GM18507 (cell line): ENCODE measurements around the gene GP9.
A peak's percentile ranks its signal among the peaks of the same experiment; 100 is the strongest.

Experiments used
- DNase-seq: peaks from one replicate; pipeline ENCODE4 v3.0.0; 2011; ENCODE audit warnings: low read depth; ENCODE audit not compliant: insufficient read length; ENCODE audit errors: extremely low spot score
- FAIRE-seq: peaks from 2 replicates; lab custom pipeline; 2011; peaks lifted over from hg19 to GRCh38; lab: Jason Lieb, UNC

GP9 gene

GRCh38 chr3:129026728-129027543 lies 33.6 kb upstream of the GP9 start:
- FAIRE-seq (peak; percentile 97), DNase-seq (peak; percentile 93)

- DNase-seq, result no peak
- FAIRE-seq, result no peak
Measured at GRCh38 chr3:129027544-129027880, 33.1 kb upstream of the GP9 start.

GRCh38 chr3:129028866-129029265 lies 31.7 kb upstream of the GP9 start:
- DNase-seq (no peak), FAIRE-seq (no peak)

GRCh38 chr3:129030611-129031010 lies 30.0 kb upstream of the GP9 start:
- DNase-seq (no peak), FAIRE-seq (no peak)

- FAIRE-seq (no peak), DNase-seq (no peak)
Measured at GRCh38 chr3:129031476-129032215, 28.9 kb upstream of the GP9 start.

GRCh38 chr3:129032716-129033115 lies 27.9 kb upstream of the GP9 start:
- FAIRE-seq (no peak), DNase-seq (no peak)

GRCh38 chr3:129033151-129033550 lies 27.4 kb upstream of the GP9 start:
- FAIRE-seq (no peak), DNase-seq (no peak)

- no peak for FAIRE-seq
- no peak for DNase-seq
Measured at GRCh38 chr3:129033633-129034321, 26.8 kb upstream of the GP9 start.

GRCh38 chr3:129034642-129035041 lies 25.9 kb upstream of the GP9 start:
- no peak for DNase-seq
- FAIRE-seq, result no peak

GRCh38 chr3:129035360-129036221 lies 25.0 kb upstream of the GP9 start:
- FAIRE-seq, result no peak
- DNase-seq, result no peak

GRCh38 chr3:129036222-129037092 lies 24.1 kb upstream of the GP9 start:
- FAIRE-seq, result no peak
- no peak for DNase-seq

GRCh38 chr3:129037093-129037419 lies 23.5 kb upstream of the GP9 start:
- FAIRE-seq, result no peak

GRCh38 chr3:129038121-129038855 lies 22.3 kb upstream of the GP9 start:
- no peak for DNase-seq
- FAIRE-seq, result no peak

More at GRCh38 chr3:129037093-129037419, 23.5 kb upstream of the GP9 start:
- no peak for DNase-seq

- DNase-seq, result no peak
- no peak for FAIRE-seq
Measured at GRCh38 chr3:129039271-129040038, 21.1 kb upstream of the GP9 start.

- DNase-seq, result no peak
- no peak for FAIRE-seq
Measured at GRCh38 chr3:129040039-129040336, 20.6 kb upstream of the GP9 start.

GRCh38 chr3:129040579-129041300 lies 19.8 kb upstream of the GP9 start:
- no peak for DNase-seq
- no peak for FAIRE-seq

GRCh38 chr3:129045675-129046036 lies 14.9 kb upstream of the GP9 start:
- FAIRE-seq, result no peak
- DNase-seq, result no peak
